ENCODE measurements around the gene NLRC4.

GRCh38 chr2:32277363-32277673, 12.6 kb upstream of the NLRC4 start:
- TF ChIP-seq CTCF (conservative IDR thresholded peaks at IDR 0.05; ENCODE audit: low read depth, low read length) (no peak), CEBPB (IDR thresholded peaks at IDR 0.05; ENCODE audit: low read depth, low read length) (no peak), POLR2A (IDR thresholded peaks at IDR 0.05; ENCODE audit: low read depth, low read length) (no peak), MAFK (IDR thresholded peaks at IDR 0.05; ENCODE audit: low read depth, low read length) (no peak), RCOR1 (IDR thresholded peaks at IDR 0.05; ENCODE audit: insufficient replicate concordance, low read length) (no peak), ELK1 (IDR thresholded peaks at IDR 0.05; ENCODE audit: borderline replicate concordance, low read depth, low read length) (no peak), MXI1 (IDR thresholded peaks at IDR 0.05; ENCODE audit: borderline replicate concordance, low read depth, low read length) (no peak), USF2 (IDR thresholded peaks at IDR 0.05; ENCODE audit: low read depth, low read length) (no peak), RFX5 (IDR thresholded peaks at IDR 0.05; ENCODE audit: low read depth, low read length) (no peak), NFE2L2 (IDR thresholded peaks at IDR 0.05; ENCODE audit: low read depth, low read length) (no peak), FOS (IDR thresholded peaks at IDR 0.05; ENCODE audit: low read depth, low read length) (no peak)
